SK-N-SH treated with all-trans-retinoic acid at 6 μM for 48 hours (cell line): ENCODE measurements around the gene PCDH15.

Experiments
- ARNTL ChIP-seq: fragments of 450-650 bp; formaldehyde crosslinking; IDR thresholded peaks from 2 replicates; pipeline ENCODE4 v1.5.0; 2020; ENCODE audit warnings: low read depth, mild to moderate bottlenecking, moderate library complexity, borderline replicate concordance
- ESRRG ChIP-seq: fragments of 250-450 bp; sonication (Bioruptor Pico); IDR thresholded peaks from 2 replicates; pipeline ENCODE4 v1.6.1; 2021; ENCODE audit warnings: mild to moderate bottlenecking
- GLIS3 ChIP-seq: fragments of 250-450 bp; sonication (Bioruptor Pico); IDR thresholded peaks from 2 replicates; pipeline ENCODE4 v1.5.0; 2020; ENCODE audit warnings: mild to moderate bottlenecking, moderate library complexity
- PPARA ChIP-seq: fragments of 250-450 bp; sonication (Bioruptor Pico); IDR thresholded peaks from 2 replicates; pipeline ENCODE4 v1.5.0; 2020; ENCODE audit warnings: mild to moderate bottlenecking, borderline replicate concordance
- RARB ChIP-seq: fragments of 250-450 bp; sonication (Bioruptor Pico); IDR thresholded peaks from 2 replicates; pipeline ENCODE4 v1.8.0; 2021; ENCODE audit warnings: mild to moderate bottlenecking, moderate library complexity
- TCF4 ChIP-seq: fragments of 250-450 bp; sonication (Bioruptor Pico); IDR thresholded peaks from 2 replicates; pipeline ENCODE4 v1.8.0; 2021; ENCODE audit warnings: mild to moderate bottlenecking, moderate library complexity, borderline replicate concordance
- TOX ChIP-seq: fragments of 250-450 bp; sonication (Bioruptor Pico); IDR thresholded peaks from 2 replicates; pipeline ENCODE4 v1.8.0; 2021; ENCODE audit warnings: mild to moderate bottlenecking, moderate library complexity, borderline replicate concordance
- ZFP3 ChIP-seq: fragments of 250-450 bp; sonication (Bioruptor Pico); IDR thresholded peaks from 2 replicates; pipeline ENCODE4 v1.5.0; 2020; ENCODE audit warnings: mild to moderate bottlenecking, moderate library complexity
- ZFP30 ChIP-seq: fragments of 450-650 bp; formaldehyde crosslinking; IDR thresholded peaks from 2 replicates; pipeline ENCODE4 v1.5.0; 2022; ENCODE audit warnings: mild to moderate bottlenecking, moderate library complexity
- TF ChIP-seq, protein P1 (sequence below): fragments of 250-450 bp; sonication (Bioruptor Pico); IDR thresholded peaks from 2 replicates; pipeline ENCODE4 v1.5.1; 2020; ENCODE audit warnings: low read depth, mild to moderate bottlenecking, moderate library complexity
- TF ChIP-seq, protein P2 (sequence below): fragments of 250-450 bp; sonication (Bioruptor Pico); IDR thresholded peaks from 2 replicates; pipeline ENCODE4 v1.8.0; 2021; ENCODE audit warnings: low read depth, mild to moderate bottlenecking, moderate library complexity, borderline replicate concordance
- TF ChIP-seq, protein P3 (sequence below): fragments of 250-450 bp; sonication (Bioruptor Pico); IDR thresholded peaks from 2 replicates; pipeline ENCODE4 v1.5.1; 2021; ENCODE audit warnings: mild to moderate bottlenecking, moderate library complexity
- TF ChIP-seq, protein P4 (sequence below): fragments of 250-450 bp; sonication (Bioruptor Pico); IDR thresholded peaks from 2 replicates; pipeline ENCODE4 v1.8.0; 2020; ENCODE audit warnings: mild to moderate bottlenecking, moderate library complexity, borderline replicate concordance

DNA sequence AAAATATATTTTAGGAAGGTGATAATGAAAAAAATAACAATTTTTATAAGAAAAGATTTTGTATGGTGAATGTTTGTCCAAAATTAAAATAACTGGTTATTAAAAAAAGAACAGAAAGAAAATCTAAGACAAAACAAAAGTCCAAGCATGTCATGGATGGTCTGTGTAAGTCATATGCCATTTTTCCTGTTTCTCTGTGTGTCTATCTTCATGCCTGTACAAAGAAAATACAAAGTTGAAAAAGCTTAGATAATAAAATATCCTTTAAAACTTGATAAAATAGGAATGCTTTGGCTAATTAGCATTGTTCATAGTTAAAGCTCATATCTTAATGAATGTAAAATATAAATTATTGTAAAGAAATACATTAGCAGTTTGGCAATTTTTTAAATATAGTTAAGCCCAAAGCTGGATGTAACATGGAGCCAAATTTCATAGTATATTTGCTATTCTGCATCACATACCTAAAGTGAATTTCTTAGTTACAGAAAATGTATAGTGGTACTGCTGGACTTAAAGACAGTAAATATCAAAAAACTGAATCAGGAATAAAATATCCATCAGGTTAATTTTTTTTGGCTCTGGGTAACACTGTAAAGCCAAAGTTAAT is 661.1 kb downstream of the PCDH15 start:
- no peak for TF ChIP-seq ZFP3
- TF ChIP-seq, protein P1, sequence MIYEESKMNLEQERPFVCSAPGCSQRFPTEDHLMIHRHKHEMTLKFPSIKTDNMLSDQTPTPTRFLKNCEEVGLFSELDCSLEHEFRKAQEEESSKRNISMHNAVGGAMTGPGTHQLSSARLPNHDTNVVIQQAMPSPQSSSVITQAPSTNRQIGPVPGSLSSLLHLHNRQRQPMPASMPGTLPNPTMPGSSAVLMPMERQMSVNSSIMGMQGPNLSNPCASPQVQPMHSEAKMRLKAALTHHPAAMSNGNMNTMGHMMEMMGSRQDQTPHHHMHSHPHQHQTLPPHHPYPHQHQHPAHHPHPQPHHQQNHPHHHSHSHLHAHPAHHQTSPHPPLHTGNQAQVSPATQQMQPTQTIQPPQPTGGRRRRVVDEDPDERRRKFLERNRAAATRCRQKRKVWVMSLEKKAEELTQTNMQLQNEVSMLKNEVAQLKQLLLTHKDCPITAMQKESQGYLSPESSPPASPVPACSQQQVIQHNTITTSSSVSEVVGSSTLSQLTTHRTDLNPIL (CRISPR knock-in tag) = no peak
- TF ChIP-seq, protein P2, sequence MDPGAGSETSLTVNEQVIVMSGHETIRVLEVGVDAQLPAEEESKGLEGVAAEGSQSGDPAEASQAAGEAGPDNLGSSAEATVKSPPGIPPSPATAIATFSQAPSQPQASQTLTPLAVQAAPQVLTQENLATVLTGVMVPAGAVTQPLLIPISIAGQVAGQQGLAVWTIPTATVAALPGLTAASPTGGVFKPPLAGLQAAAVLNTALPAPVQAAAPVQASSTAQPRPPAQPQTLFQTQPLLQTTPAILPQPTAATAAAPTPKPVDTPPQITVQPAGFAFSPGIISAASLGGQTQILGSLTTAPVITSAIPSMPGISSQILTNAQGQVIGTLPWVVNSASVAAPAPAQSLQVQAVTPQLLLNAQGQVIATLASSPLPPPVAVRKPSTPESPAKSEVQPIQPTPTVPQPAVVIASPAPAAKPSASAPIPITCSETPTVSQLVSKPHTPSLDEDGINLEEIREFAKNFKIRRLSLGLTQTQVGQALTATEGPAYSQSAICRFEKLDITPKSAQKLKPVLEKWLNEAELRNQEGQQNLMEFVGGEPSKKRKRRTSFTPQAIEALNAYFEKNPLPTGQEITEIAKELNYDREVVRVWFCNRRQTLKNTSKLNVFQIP (CRISPR knock-in tag) = no peak
- no peak for TF ChIP-seq ESRRG (CRISPR knock-in tag)
- no peak for TF ChIP-seq PPARA
- TF ChIP-seq TCF4 (CRISPR knock-in tag) = no peak
- no peak for TF ChIP-seq RARB (CRISPR knock-in tag)
- TF ChIP-seq, protein P3, sequence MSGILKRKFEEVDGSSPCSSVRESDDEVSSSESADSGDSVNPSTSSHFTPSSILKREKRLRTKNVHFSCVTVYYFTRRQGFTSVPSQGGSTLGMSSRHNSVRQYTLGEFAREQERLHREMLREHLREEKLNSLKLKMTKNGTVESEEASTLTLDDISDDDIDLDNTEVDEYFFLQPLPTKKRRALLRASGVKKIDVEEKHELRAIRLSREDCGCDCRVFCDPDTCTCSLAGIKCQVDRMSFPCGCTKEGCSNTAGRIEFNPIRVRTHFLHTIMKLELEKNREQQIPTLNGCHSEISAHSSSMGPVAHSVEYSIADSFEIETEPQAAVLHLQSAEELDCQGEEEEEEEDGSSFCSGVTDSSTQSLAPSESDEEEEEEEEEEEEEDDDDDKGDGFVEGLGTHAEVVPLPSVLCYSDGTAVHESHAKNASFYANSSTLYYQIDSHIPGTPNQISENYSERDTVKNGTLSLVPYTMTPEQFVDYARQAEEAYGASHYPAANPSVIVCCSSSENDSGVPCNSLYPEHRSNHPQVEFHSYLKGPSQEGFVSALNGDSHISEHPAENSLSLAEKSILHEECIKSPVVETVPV (CRISPR knock-in tag) = no peak
- TF ChIP-seq ZFP30 (CRISPR knock-in tag) = no peak
- no peak for TF ChIP-seq GLIS3 (CRISPR knock-in tag)
- TF ChIP-seq, protein P4, sequence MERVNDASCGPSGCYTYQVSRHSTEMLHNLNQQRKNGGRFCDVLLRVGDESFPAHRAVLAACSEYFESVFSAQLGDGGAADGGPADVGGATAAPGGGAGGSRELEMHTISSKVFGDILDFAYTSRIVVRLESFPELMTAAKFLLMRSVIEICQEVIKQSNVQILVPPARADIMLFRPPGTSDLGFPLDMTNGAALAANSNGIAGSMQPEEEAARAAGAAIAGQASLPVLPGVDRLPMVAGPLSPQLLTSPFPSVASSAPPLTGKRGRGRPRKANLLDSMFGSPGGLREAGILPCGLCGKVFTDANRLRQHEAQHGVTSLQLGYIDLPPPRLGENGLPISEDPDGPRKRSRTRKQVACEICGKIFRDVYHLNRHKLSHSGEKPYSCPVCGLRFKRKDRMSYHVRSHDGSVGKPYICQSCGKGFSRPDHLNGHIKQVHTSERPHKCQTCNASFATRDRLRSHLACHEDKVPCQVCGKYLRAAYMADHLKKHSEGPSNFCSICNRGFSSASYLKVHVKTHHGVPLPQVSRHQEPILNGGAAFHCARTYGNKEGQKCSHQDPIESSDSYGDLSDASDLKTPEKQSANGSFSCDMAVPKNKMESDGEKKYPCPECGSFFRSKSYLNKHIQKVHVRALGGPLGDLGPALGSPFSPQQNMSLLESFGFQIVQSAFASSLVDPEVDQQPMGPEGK (CRISPR knock-in tag) = no peak
- no peak for TF ChIP-seq ARNTL (CRISPR knock-in tag)
- no peak for TF ChIP-seq TOX (CRISPR knock-in tag)
